GM12878 (cell line): ENCODE results near the gene DDIT4. TPM values are rescaled to one million over a fixed set of nuclear protein-coding genes. Genes with fewer than 3 reads are reported as not detected.

Source experiments
- EED ChIP-seq: sonication (generic); IDR thresholded peaks from 2 replicates; pipeline ENCODE4 v1.6.1; 2016; ENCODE audit warnings: antibody characterized with exemption, low read depth
- IKZF1 ChIP-seq: fragments of 450-650 bp; conservative IDR thresholded peaks from 2 replicates; pipeline ENCODE4 v1.6.1; 2017; ENCODE audit warnings: antibody characterized with exemption, mild to moderate bottlenecking
- KAT2A ChIP-seq: conservative IDR thresholded peaks from 2 replicates; pipeline ENCODE4 v1.6.1; 2011; ENCODE audit warnings: low read depth, low read length; ENCODE audit not compliant: control insufficient read depth
- KLF5 ChIP-seq: fragments of 450-650 bp; IDR thresholded peaks from 2 replicates; pipeline ENCODE4 v1.6.1; 2014; ENCODE audit warnings: mild to moderate bottlenecking; ENCODE audit not compliant: partially characterized antibody
- NR2F1 ChIP-seq: fragments of 450-650 bp; conservative IDR thresholded peaks from 2 replicates; pipeline ENCODE4 v1.6.1; 2017; ENCODE audit warnings: mild to moderate bottlenecking
- POLR2AphosphoS2 ChIP-seq: IDR thresholded peaks from 2 replicates; pipeline ENCODE4 v1.6.1; 2011; ENCODE audit warnings: low read depth, mild to moderate bottlenecking, low read length, improper control_type of control experiment, moderate library complexity
- RAD21 ChIP-seq: IDR thresholded peaks from 2 replicates; pipeline ENCODE4 v1.6.1; 2011; ENCODE audit warnings: mild to moderate bottlenecking, low read depth, low read length, moderate library complexity; ENCODE audit not compliant: insufficient read depth
- SMAD1 ChIP-seq: fragments of 450-650 bp; IDR thresholded peaks from 2 replicates; pipeline ENCODE4 v1.6.1; 2018; ENCODE audit warnings: mild to moderate bottlenecking, low read depth; ENCODE audit not compliant: partially characterized antibody
- SMC3 ChIP-seq: IDR thresholded peaks from 2 replicates; pipeline ENCODE4 v1.6.1; 2011; ENCODE audit warnings: low read length, improper control_type of control experiment, borderline replicate concordance
- ZNF207 ChIP-seq: fragments of 450-650 bp; IDR thresholded peaks from 2 replicates; pipeline ENCODE4 v1.6.1; 2014; ENCODE audit warnings: antibody characterized with exemption, mild to moderate bottlenecking, borderline replicate concordance
- ZZZ3 ChIP-seq: IDR thresholded peaks from 2 replicates; pipeline ENCODE4 v1.6.1; 2011; ENCODE audit warnings: low read depth; ENCODE audit not compliant: control insufficient read depth, insufficient read length
- polyA plus RNA-seq, 11 experiments: library from polyadenylated mRNA; depleted of rRNA in 4 of 11; unstranded in 6 of 11; stranded (reverse) in 5 of 11; fragments of >200 nt; fragmentation: Nextera tagmentation in 4 of 11; fragmentation: Illumina TruSeq in 1 of 11; extraction: Ambion mirVana in 4 of 11; extraction: Trizol in 1 of 11; gene quantifications; 1 replicate in 1 of 11; 2 replicates in 10 of 11; pipeline versions ENCODE4 v1.2.1 to v1.2.3, GENCODE V29; 2011 to 2016; ENCODE audit warnings: inconsistent platforms in 2 of 11, missing spikeins in 2 of 11, low read depth in 1 of 11
- total RNA-seq, 4 experiments: library from RNA; depleted of rRNA in 3 of 4; stranded (reverse); fragments of >200 nt in 3 of 4; fragmentation: Illumina TruSeq in 1 of 4; extraction: Trizol in 1 of 4; gene quantifications; 2 replicates each; pipeline versions ENCODE4 v1.2.1 to v1.2.3, GENCODE V29; 2013 to 2021
- TF ChIP-seq, protein P1 (sequence below): IDR thresholded peaks from 2 replicates; pipeline ENCODE4 v1.6.1; 2011; ENCODE audit warnings: mild to moderate bottlenecking, low read depth, low read length, moderate library complexity; ENCODE audit not compliant: insufficient replicate concordance
- TF ChIP-seq, protein P2 (sequence below): IDR thresholded peaks from 2 replicates; pipeline ENCODE4 v1.6.1; 2011; ENCODE audit warnings: low read depth, mild to moderate bottlenecking, low read length, moderate library complexity, borderline replicate concordance; ENCODE audit errors: extremely low read depth
- TF ChIP-seq, protein P3 (sequence below): fragments of 450-650 bp; formaldehyde crosslinking; IDR thresholded peaks from 2 replicates; pipeline ENCODE4 v1.5.0; 2022; ENCODE audit warnings: mild to moderate bottlenecking, missing genetic modification characterization
- TF ChIP-seq, protein P4 (sequence below): fragments of 450-650 bp; IDR thresholded peaks from 2 replicates; pipeline ENCODE4 v1.6.1; 2018; ENCODE audit warnings: borderline replicate concordance, mild to moderate bottlenecking; ENCODE audit not compliant: partially characterized antibody
- TF ChIP-seq, protein P5 (sequence below): IDR thresholded peaks from 2 replicates; pipeline ENCODE4 v1.6.1; 2011; ENCODE audit warnings: low read depth, low read length, improper control_type of control experiment, borderline replicate concordance
- TF ChIP-seq, protein P6 (sequence below): IDR thresholded peaks from 2 replicates; pipeline ENCODE4 v1.6.1; 2012; ENCODE audit warnings: low read depth, low read length, improper control_type of control experiment

DDIT4 gene
- total and polyA plus RNA-seq, 10 of the 15 experiments (the other 5 are each of a cell fraction or from before 2014, with no cell fraction given): 2.1 to 277 (median 183) TPM

DNA sequence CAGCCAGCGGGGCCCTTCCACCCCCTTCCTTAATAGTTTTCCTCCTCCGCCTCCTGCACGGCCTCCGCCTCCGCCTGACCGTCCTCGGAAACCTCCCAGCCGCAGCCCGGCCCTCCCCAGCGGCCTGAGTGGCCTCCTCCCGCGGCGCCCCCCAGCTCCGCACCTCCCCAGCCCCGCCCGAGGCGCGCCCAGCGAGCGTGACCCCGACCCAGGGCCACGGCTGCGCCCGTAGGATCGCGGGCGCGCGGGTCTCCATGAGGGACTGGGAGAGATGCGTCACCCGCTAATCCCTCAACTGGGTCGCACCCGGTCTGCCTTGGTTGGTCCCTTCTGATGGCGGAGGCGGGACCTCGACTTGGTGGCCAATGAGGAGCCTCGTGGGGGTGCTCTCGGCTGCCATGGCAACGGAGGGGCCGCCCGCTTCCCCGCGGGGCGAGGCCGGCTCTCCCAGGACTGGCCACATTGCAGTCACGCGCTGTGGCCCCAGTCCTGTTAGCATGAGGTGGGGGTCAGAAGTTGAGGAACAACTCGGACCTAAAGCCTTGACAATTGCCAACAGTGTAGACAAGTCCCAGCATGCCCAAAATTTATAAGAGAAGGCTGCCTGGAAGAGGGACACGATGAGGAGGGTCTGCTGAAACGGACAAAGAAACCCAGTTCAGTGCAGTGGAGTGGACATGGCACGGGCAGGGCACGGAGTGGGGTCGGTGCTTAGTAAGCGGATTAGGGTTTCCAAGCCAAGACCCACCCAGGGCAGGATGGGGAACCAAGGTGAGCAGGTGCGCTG lies 24.3 kb downstream of the DDIT4 start (continued):
- TF ChIP-seq EED (no peak), NR2F1 (peak; percentile 78), RAD21 (no peak), ZNF207 (no peak), ZZZ3 (no peak), SMAD1 (peak; percentile 35), KLF5 (no peak), KAT2A (no peak), POLR2AphosphoS2 (no peak), IKZF1 (peak; percentile 69; the same call in 1 of the 2 replicates), SMC3 (no peak)
- TF ChIP-seq, protein P1, sequence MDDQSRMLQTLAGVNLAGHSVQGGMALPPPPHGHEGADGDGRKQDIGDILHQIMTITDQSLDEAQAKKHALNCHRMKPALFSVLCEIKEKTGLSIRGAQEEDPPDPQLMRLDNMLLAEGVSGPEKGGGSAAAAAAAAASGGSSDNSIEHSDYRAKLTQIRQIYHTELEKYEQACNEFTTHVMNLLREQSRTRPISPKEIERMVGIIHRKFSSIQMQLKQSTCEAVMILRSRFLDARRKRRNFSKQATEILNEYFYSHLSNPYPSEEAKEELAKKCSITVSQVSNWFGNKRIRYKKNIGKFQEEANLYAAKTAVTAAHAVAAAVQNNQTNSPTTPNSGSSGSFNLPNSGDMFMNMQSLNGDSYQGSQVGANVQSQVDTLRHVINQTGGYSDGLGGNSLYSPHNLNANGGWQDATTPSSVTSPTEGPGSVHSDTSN: peak; percentile 30
- TF ChIP-seq, protein P2, sequence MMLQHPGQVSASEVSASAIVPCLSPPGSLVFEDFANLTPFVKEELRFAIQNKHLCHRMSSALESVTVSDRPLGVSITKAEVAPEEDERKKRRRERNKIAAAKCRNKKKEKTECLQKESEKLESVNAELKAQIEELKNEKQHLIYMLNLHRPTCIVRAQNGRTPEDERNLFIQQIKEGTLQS: no peak
- TF ChIP-seq, protein P3, sequence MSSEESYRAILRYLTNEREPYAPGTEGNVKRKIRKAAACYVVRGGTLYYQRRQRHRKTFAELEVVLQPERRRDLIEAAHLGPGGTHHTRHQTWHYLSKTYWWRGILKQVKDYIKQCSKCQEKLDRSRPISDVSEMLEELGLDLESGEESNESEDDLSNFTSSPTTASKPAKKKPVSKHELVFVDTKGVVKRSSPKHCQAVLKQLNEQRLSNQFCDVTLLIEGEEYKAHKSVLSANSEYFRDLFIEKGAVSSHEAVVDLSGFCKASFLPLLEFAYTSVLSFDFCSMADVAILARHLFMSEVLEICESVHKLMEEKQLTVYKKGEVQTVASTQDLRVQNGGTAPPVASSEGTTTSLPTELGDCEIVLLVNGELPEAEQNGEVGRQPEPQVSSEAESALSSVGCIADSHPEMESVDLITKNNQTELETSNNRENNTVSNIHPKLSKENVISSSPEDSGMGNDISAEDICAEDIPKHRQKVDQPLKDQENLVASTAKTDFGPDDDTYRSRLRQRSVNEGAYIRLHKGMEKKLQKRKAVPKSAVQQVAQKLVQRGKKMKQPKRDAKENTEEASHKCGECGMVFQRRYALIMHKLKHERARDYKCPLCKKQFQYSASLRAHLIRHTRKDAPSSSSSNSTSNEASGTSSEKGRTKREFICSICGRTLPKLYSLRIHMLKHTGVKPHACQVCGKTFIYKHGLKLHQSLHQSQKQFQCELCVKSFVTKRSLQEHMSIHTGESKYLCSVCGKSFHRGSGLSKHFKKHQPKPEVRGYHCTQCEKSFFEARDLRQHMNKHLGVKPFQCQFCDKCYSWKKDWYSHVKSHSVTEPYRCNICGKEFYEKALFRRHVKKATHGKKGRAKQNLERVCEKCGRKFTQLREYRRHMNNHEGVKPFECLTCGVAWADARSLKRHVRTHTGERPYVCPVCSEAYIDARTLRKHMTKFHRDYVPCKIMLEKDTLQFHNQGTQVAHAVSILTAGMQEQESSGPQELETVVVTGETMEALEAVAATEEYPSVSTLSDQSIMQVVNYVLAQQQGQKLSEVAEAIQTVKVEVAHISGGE (CRISPR knock-in tag): 0 out of 2 replicates have a peak, but pooled peaks have one; percentile 4
- TF ChIP-seq, protein P4, sequence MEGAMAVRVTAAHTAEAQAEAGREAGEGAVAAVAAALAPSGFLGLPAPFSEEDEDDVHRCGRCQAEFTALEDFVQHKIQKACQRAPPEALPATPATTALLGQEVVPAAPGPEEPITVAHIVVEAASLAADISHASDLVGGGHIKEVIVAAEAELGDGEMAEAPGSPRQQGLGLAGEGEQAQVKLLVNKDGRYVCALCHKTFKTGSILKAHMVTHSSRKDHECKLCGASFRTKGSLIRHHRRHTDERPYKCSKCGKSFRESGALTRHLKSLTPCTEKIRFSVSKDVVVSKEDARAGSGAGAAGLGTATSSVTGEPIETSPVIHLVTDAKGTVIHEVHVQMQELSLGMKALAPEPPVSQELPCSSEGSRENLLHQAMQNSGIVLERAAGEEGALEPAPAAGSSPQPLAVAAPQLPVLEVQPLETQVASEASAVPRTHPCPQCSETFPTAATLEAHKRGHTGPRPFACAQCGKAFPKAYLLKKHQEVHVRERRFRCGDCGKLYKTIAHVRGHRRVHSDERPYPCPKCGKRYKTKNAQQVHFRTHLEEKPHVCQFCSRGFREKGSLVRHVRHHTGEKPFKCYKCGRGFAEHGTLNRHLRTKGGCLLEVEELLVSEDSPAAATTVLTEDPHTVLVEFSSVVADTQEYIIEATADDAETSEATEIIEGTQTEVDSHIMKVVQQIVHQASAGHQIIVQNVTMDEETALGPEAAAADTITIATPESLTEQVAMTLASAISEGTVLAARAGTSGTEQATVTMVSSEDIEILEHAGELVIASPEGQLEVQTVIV: no peak
- TF ChIP-seq, protein P5, sequence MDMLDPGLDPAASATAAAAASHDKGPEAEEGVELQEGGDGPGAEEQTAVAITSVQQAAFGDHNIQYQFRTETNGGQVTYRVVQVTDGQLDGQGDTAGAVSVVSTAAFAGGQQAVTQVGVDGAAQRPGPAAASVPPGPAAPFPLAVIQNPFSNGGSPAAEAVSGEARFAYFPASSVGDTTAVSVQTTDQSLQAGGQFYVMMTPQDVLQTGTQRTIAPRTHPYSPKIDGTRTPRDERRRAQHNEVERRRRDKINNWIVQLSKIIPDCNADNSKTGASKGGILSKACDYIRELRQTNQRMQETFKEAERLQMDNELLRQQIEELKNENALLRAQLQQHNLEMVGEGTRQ: peak; percentile 33
- TF ChIP-seq, protein P6, sequence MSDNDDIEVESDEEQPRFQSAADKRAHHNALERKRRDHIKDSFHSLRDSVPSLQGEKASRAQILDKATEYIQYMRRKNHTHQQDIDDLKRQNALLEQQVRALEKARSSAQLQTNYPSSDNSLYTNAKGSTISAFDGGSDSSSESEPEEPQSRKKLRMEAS: peak; percentile 86; the same call in 1 of the 2 replicates
